Pancreas (tissue), 10 donors: Measurements from ENCODE around the gene TMC5. TPM values are rescaled to one million over a fixed set of nuclear protein-coding genes. Genes with fewer than 3 reads are reported as not detected.

ENCODE experiments used
- ATAC-seq, 4 donors: fragments of 200-7000 bp; cut with Tn5 transposase; one replicate each; pipeline versions ENCODE4 v1.8.0 to v1.9.1; 2020; ENCODE audit warnings: mild to moderate bottlenecking in 4 of 4, moderate library complexity in 4 of 4
- DNase-seq, 6 donors: peaks; one replicate each; pipeline ENCODE4 v3.0.0-alpha.2; 2020
- FAIRE-seq: peaks from 2 replicates; lab custom pipeline; 2012; peaks lifted over from hg19 to GRCh38; lab: Jason Lieb, UNC
- H3K27ac ChIP-seq, 4 donors: fragments of 200-600 bp; sonication (generic); 1 replicate in 3 of 4; 2 replicates in 1 of 4; pipeline versions ENCODE4 v1.5.0 to v1.8.0; 2020
- H3K27me3 ChIP-seq, 4 donors: fragments of 200-600 bp; one replicate each; pipeline ENCODE4 v1.8.0; 2021
- H3K36me3 ChIP-seq, 3 donors: fragments of 200-600 bp; sonication (generic) in 1 of 3; one replicate each; pipeline versions ENCODE4 v1.5.0 to v1.8.0; 2020 to 2021
- H3K4me1 ChIP-seq, 3 donors: fragments of 200-600 bp; one replicate each; pipeline ENCODE4 v1.8.0; 2021
- H3K4me3 ChIP-seq, 4 donors: fragments of 200-600 bp; sonication (generic) in 2 of 4; one replicate each; pipeline versions ENCODE4 v1.5.0 to v1.8.0; 2020 to 2021
- H3K9me3 ChIP-seq, 4 donors: fragments of 200-600 bp; one replicate each; pipeline ENCODE4 v1.8.0; 2021
- WGBS, 2 donors: extraction: QIAGEN DNeasy Blood & Tissue Kit; methylation state at CpG; one replicate each; pipeline ENCODE4 v1.1.7; 2013; 5-methylcytosine and 5-hydroxymethylcytosine counted together
- intact Hi-C, 3 donors: fragments of 100-400 bp; cut with DNase I; formaldehyde crosslinking; loops; one replicate each; pipeline versions ENCODE4 v1.11.1 to v1.14.2; 2022
- polyA plus RNA-seq, 2 donors: library from polyadenylated mRNA; stranded (reverse); fragments of 200-250 nt; gene quantifications; one replicate each; pipeline ENCODE4 v1.2.3, GENCODE V29; 2013
- total RNA-seq, 6 donors: library from RNA; stranded (reverse); fragmentation: NEBNext Ultra II Directional in 4 of 6; extraction: Animal tissue kit (Norgen Biotek cat#: 25700) in 4 of 6; gene quantifications; one replicate each; pipeline versions ENCODE4 v1.2.1 to v1.2.4, GENCODE V29; 2021 to 2023
- TF ChIP-seq, protein P1 (sequence below), 4 donors: fragments of 200-600 bp; sonication (generic) in 3 of 4; IDR thresholded peaks; one replicate each; pipeline versions ENCODE4 v1.5.0 to v1.8.0; 2021; ENCODE audit warnings: antibody characterized with exemption in 4 of 4
- donor health status: healthy with polysubstance abuse.
- donor health status: DM: no; HTN: no; CAD: no; lungs with moderate emphysema.
- donor health status: DM: no; HTN: no; CAD: no.
- donor health status: control.
- donor health status: control.
- donor health status: Bipolar disorder and iron deficiency.
- donor health status: DM: yes; HTN: yes; CAD: no.
- donor health status: DM: no; HTN: no; CAD: no.
- donor health status: DM: no; HTN: no; CAD: no.
- donor health status: DM: yes; HTN: yes; CAD: no.

The TMC5 gene
- total and polyA plus RNA-seq, 8 donors = 1.3 to 24.8 (median 5.3) TPM

DNA sequence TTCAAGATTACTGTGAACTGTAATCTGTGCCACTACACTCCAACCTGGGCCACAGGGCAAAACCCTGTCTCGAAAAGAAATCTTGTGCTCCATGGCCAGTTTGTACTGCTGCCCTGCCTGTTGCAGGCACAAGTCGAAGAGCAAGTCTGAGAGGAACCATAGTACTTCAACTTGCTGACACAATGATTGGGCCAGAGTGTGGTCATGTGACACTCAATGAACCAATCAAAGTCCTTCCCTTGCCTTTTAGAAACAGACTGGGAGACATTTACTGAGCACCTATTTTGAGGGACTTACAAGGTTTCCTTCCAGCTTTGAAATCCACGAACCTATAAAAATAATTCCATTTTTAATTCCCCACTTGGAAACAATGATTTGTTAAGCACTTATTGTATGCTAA, 39.8 kb upstream of the TMC5 start:
- no peaks in the 10 kb centered on the region for H3K9me3 ChIP-seq
- H3K4me1 ChIP-seq = peaks cover 0 to 15% (median 6%) of the 10 kb centered on the region in 3 donors
- ATAC-seq (no peak), FAIRE-seq (no peak), DNase-seq (no peak)
- WGBS, 2 donors = 81 to 91% methylated on average over 3 of the region's 3 CpGs
- no peaks in the 10 kb centered on the region for H3K36me3 ChIP-seq
- intact Hi-C loops = loop anchor here in 2 of 3 donors (10.0 kb wide), 2 partner anchors 203 to 213 kb away; partner anchors contain the start of gene SYT17 (in 1 of the 2)
- H3K4me3 ChIP-seq = no peak overlapping the region
- TF ChIP-seq, protein P1, sequence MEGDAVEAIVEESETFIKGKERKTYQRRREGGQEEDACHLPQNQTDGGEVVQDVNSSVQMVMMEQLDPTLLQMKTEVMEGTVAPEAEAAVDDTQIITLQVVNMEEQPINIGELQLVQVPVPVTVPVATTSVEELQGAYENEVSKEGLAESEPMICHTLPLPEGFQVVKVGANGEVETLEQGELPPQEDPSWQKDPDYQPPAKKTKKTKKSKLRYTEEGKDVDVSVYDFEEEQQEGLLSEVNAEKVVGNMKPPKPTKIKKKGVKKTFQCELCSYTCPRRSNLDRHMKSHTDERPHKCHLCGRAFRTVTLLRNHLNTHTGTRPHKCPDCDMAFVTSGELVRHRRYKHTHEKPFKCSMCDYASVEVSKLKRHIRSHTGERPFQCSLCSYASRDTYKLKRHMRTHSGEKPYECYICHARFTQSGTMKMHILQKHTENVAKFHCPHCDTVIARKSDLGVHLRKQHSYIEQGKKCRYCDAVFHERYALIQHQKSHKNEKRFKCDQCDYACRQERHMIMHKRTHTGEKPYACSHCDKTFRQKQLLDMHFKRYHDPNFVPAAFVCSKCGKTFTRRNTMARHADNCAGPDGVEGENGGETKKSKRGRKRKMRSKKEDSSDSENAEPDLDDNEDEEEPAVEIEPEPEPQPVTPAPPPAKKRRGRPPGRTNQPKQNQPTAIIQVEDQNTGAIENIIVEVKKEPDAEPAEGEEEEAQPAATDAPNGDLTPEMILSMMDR (IDR thresholded peaks at IDR 0.05) = no peak
- H3K27ac ChIP-seq = no peak overlapping the region
- no peaks in the 10 kb centered on the region for H3K27me3 ChIP-seq

DNA sequence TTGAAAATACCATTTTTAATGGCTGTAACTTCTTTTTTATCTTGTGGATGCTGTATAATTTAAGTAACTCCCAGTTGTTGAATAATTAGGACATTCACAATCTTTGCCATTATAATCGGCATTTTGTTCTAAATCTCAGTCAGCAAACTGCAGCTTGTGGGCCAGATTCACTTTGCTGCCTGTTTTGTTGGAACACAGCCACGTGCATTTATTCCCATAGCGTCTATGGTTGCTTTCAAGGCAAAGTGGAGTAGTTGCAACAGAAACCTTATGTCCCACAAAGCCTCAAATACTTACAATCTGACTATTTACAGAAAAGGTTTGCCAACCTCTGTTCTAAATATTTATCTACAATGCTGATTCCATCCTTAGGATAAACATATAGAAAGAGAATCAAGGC, 39.2 kb upstream of the TMC5 start:
- no peaks in the 10 kb centered on the region for H3K36me3 ChIP-seq
- no peak for ATAC-seq

DNA sequence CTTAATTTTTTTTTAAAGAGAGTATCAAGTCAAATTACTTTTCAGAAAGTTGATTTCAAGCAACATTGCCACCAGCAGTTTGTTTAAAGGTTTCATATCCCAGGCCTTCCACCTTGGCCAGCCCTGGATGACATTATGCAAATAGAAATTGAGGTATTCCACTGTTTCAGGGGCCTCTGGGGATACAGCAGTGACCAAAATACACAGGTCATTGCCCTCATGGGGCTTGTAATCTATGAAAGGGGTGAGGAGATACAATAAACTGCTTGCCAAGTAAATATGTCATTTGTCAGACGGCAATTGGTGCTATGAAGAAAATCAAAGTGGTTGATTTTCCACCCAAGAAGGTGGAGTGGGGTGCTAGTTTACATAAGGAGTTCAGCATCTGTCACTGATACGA, 37.8 kb upstream of the TMC5 start:
- FAIRE-seq (no peak), DNase-seq (no peak), ATAC-seq (no peak)
- Histone ChIP-seq H3K36me3 (no peaks in the 10 kb centered on the region), H3K4me1 (peaks cover 0 to 16% (median 9%) of the 10 kb centered on the region in 3 donors), H3K4me3 (no peak overlapping the region), H3K27ac (no peak overlapping the region), H3K27me3 (no peaks in the 10 kb centered on the region), H3K9me3 (no peaks in the 10 kb centered on the region)
- 33 to 35% methylated on average over 2 of the region's 2 CpGs for WGBS, 2 donors
- TF ChIP-seq, protein P1 (IDR thresholded peaks at IDR 0.05) = no peak
- intact Hi-C loops = loop anchor here in 2 of 3 donors (10.0 kb wide), 3 partner anchors 125 to 215 kb away; partner anchors contain the start of gene SYT17 (in 1 of the 2)

More for the DNA sequence above, 39.2 kb upstream of the TMC5 start:
- FAIRE-seq (no peak), DNase-seq (no peak)
- no peaks in the 10 kb centered on the region for H3K27me3 ChIP-seq
- peaks cover 0 to 16% (median 9%) of the 10 kb centered on the region in 3 donors for H3K4me1 ChIP-seq
- H3K9me3 ChIP-seq = no peaks in the 10 kb centered on the region
- TF ChIP-seq, protein P1 (IDR thresholded peaks at IDR 0.05) = no peak
- no peak overlapping the region for H3K4me3 ChIP-seq
- 55 to 64% methylated on average over 3 of the region's 3 CpGs for WGBS, 2 donors
- no peak overlapping the region for H3K27ac ChIP-seq
- intact Hi-C loops = loop anchor here in 2 of 3 donors (10.0 kb wide), 2 partner anchors 204 to 214 kb away; partner anchors contain the start of gene SYT17 (in 1 of the 2)

DNA sequence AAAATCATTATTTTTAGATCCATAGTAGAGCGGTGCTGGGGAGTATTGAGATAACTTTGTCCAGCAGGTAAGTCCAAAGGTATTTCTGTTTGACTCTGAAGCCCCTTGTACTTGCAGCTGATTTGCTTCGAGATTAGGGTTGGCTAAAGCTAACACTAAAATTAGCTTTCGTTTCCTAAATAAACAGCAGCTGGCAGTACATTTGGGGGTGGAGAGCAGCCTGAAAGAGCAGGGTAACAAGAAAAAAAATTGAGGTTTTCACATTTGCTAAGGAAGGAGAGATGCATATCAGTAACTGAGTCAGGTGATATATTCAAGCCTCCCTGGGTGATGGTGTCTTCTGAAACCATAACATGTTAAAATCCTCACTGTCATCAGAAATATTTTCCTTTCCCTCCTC, 37.4 kb upstream of the TMC5 start:
- 9 to 14% methylated on average over 3 of the region's 3 CpGs for WGBS, 2 donors
- Histone ChIP-seq H3K27me3 (no peaks in the 10 kb centered on the region), H3K4me1 (peaks cover 0 to 17% (median 9%) of the 10 kb centered on the region in 3 donors), H3K9me3 (no peaks in the 10 kb centered on the region), H3K27ac (no peak overlapping the region), H3K36me3 (no peaks in the 10 kb centered on the region), H3K4me3 (no peak overlapping the region)
- FAIRE-seq (no peak), DNase-seq (no peak), ATAC-seq (no peak)
- intact Hi-C loops = loop anchor here in 1 of 3 donors (10.0 kb wide), 1 partner anchor 124 kb away; no protein-coding TSS in a partner anchor
- TF ChIP-seq, protein P1 (IDR thresholded peaks at IDR 0.05) = no peak
